Fibroblast of skin of right biceps (primary cell): ENCODE data around the gene AJAP1.
A peak's percentile ranks its signal among the peaks of the same experiment; 100 is the strongest.
"Not testable (repeated sequence)": the region's sequence is repeated elsewhere in the genome, so short reads cannot be mapped to it uniquely, and the experiment has no call there.

Experiments used
- DNase-seq: peaks from one replicate; pipeline ENCODE4 v3.0.0-alpha.2; 2013

The AJAP1 gene, protein sequence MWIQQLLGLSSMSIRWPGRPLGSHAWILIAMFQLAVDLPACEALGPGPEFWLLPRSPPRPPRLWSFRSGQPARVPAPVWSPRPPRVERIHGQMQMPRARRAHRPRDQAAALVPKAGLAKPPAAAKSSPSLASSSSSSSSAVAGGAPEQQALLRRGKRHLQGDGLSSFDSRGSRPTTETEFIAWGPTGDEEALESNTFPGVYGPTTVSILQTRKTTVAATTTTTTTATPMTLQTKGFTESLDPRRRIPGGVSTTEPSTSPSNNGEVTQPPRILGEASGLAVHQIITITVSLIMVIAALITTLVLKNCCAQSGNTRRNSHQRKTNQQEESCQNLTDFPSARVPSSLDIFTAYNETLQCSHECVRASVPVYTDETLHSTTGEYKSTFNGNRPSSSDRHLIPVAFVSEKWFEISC

DNA sequence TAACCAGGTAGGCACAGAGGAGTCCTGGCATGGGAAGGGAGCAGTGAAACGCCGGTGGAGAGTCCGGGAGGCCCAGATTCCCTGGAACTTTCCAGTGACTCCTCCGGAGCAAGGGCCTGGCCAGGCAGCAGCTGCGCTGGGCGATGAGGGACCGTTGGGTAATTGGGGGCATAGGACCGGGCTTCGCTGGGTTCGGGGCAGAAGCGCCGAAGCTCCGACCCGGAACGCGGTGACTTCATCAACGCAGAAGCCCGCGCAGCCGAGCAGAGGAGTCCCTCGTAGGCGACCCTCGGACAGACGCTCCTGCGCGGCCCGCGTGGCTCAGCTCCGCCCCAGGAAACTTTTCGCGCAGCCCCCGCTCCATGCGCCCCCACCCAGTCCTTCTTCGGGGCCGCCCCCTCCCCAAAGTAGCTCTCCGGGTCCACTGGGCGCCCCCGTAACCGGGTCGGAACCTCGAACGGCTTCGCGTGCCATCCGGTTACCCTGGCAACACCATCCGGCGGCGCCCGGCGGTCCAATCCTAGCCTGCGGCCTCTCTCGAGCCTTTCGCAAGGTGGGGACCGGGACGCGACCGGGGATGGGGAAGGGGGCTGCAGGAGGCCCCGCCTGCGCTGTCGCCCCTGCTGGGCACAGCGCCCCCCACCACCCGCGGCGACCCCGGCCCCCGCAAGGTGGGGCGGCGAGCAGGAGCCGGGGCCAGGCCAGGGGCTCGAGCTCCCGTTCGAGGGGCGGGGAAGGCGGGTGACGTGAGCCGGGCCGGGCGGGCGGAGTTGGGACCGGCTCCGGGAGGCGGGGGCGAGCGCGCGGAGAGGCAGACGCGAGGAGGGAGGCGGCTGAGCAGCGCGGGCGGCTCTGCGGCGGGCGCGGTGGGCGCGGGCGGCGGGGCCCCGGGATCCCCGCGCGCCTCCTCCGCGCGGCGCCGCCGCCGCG lies at the start of gene AJAP1:
AJAP1 (plus strand) TSS at position 814 of the 930 bp plus-strand sequence. CDS start 817 bp downstream, outside the sequence.
- peak; percentile 16 for DNase-seq

DNA sequence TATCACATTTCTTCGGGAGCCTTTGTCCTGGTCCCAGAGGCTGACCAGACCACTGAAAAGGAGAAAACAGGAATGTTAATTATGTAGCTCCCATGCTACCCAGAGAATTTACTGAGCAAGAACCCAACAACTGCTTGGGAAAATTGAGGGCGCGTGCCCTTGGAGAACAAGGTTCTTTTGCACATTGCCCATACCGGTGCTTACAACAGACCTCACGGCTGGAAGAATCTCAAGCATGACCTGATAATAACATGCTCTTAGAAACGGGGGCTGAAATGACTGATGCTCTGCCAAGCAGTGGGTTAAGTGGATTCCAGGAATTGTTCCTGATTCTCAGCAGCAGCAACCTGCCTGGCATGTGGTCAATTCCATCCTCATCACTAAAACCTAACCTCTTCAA lies 49.3 kb upstream of the AJAP1 start:
- no peak for DNase-seq

DNA sequence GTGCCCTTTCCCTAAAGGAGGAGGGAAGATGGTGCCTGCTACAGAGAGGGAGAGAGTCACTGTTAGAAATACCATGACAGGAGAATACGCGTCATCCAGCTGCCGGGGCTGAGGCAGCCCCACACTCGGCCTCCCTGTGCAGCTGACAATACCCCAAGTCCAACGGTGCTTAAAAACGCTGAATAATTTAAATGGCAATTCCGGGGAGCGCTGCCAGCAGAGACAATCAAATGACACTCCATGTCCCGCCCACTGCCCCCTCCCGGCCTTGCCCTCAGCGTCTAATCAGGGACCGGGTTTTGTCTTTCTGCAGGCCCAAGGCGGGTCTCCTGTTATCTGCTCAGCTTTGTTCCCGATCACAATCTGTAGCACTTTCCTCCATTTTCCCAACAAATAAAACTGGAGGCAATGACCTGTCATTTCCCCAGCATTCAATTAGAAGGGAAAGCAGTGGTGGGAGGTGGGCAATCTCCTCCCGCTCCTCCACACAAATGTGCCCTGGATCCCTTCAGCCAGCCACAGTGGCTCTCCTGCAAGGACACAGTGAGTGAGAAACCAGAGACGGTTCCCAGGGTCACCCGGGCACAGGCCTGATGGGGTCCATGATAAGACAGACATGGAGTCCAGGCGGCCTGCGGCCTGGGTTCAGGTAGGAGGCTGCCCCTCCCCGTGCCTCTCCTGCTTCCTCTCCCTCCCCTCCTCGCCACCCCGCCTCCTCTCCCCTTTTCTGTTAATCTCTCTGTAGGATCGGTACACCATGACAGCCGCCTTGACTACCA lies 42.7 kb upstream of the AJAP1 start:
- no peak for DNase-seq

GRCh38 chr1:4612991-4613390 lies 41.4 kb upstream of the AJAP1 start:
- no peak for DNase-seq

- no peak for DNase-seq
These were observed 40.6 kb upstream of the AJAP1 start for GRCh38 chr1:4613606-4614370.

DNA sequence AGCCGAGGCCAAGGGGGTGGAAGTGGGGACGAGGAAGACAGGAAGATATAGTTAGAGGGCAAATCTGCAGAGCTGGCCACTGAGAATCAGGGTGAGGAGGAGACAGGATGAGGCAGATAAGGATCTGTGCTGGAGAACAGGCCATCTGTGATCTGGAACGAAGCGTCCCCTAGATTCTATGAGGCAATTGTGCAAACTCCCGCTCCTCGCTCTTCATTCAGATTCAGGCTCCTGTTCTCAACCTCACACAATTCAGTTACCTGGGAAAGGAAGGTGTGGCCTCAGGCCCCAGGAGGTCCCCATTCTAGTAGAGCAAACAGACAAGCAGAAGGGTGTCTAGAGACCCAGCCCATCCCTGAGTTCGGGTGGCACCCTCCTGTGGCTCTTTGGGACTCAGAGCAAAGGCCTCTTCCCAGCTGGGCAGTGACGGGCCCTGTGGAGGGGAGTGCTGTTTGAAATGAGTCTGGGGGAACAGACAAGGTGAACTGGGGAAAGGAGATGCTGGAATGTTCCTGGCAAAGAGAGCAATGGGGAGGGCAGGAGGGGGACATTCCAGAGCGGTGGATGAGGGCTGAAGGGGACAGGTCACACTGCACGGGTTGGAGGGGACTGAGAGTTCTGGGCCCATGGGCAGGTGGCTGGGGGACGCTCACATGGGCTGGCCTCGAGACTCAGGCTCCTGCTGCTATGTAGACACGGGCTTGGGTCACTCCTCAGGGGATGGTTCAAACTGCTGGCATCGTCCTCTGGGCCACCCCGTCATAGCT lies 39.9 kb upstream of the AJAP1 start:
- DNase-seq, result no peak

GRCh38 chr1:4615138-4615470 lies 39.3 kb upstream of the AJAP1 start:
- no peak for DNase-seq

DNA sequence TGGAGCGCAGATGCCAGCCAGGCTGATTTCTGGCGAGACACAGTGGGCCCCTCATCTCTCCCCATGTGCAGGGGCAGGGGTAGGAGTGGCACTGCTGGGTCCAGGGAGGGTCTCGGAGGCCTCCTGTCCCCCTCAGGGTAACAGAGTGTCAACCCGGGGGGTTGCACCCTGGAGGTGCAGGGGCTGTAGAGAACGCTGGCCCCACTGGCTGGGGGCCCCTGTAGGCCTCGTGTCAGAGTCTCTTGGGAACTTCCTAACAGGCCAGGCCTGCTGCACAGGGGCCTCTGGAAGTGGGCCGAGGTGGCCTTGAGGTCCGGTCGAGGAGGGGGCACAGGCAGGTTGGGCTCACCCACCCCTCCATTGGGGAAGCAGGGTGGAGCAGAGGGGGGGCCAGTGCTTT lies 38.9 kb upstream of the AJAP1 start:
- no peak for DNase-seq

- no peak for DNase-seq
These were observed 37.5 kb upstream of the AJAP1 start for GRCh38 chr1:4616831-4617465.

- no peak for DNase-seq
These were observed 36.9 kb upstream of the AJAP1 start for GRCh38 chr1:4617506-4617905.

DNA sequence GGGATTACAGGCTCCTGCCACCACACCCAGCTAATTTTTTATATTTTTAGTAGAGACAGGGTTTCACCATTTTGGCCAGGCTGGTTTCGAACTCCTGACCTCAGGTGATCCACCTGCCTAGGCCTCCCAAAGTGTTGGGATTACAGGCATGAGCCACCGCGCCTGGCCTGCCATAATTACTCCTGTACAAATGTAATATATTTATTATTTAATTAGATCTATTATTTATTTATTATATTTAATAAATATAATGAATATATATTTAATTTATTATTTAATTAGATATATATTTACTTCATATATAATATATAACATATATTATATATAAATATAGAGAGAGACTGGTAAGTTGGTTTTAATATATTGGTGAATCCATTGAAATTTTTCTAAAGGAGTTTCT lies 35.6 kb upstream of the AJAP1 start:
- not testable (repeated sequence) for DNase-seq

DNA sequence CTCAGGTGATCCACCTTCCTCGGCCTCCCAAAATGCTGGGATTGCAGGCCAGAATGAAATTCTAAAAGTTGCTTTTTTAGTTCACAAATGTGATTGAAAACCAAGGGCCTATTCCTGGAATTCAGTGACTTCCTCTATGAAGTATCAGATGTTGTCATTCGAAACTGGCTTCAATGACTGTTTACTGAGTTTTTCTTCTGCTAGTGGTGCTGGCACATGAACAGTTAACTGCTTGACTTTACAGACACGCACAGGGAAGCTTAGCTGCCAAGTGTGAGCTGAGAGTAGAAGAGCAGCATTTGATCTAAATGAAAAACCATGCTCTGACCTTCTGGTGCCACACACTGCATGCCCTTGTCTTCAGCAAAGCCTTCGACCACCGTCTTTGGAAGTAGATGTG lies 32.8 kb upstream of the AJAP1 start:
- no peak for DNase-seq

DNA sequence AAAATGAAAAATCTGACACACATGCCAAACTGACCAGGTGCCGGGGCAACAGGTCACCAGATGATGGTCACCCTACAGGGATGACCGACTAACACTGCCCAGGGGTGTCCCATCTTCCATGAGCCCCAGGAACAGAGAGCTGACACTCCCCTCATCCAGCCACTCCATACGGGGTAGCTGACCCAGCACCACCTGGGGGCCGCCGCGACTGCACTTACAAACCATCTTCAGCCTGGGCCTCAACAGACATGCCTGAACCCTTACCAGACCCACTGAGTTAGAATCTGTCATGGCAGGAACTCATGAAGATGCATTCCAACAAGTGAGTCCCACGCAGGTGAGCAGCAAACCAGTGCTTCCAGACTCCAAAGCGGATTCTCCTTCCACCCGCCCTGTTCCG lies 31.6 kb upstream of the AJAP1 start:
- no peak for DNase-seq

DNA sequence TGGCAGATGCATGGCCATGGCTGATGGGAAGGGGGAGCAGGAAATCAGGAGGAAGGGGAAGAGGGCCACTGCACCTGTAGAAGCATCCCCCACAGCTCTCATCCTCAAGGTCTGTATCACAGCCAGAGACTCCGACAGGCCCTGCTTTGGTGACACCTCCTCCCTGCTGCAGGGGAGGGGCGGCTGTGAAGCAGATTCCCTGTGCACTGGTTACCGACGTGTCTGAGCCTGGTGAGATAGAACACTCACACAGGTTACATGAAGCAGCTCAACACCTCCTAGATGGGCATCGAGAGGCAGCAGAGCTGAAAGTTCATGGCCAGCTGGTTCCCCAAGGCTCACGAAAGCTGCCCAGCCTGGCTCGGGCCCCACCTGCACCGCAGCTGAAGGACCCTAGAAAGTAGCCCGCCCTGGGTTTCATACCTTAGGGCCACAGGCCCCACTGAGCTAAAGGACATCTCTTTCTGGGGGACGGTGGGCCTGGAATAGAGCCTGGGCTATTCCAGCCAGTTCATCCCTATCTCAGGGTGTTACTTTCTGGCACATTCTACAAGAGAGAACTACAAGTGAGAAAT lies 30.2 kb upstream of the AJAP1 start:
- no peak for DNase-seq

DNA sequence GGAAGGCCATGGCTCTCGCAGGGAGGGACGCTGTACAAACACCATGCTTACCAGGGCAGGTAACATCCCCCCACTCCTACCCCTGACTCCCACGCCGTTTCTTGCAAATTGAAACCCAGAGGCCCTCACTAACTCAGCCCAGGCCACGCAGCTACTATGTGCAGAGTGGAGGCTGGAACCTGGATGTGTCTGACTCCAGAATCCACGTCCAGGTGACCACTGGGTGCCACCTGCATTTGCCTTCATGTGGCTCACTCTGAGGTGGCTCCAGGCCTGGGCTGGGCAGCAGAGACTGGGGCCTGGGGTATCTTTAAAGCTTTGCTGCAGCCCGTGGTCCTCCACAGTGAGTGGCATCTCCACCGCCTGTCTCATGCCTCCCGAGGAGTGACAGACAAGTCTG lies 29.6 kb upstream of the AJAP1 start:
- no peak for DNase-seq

DNA sequence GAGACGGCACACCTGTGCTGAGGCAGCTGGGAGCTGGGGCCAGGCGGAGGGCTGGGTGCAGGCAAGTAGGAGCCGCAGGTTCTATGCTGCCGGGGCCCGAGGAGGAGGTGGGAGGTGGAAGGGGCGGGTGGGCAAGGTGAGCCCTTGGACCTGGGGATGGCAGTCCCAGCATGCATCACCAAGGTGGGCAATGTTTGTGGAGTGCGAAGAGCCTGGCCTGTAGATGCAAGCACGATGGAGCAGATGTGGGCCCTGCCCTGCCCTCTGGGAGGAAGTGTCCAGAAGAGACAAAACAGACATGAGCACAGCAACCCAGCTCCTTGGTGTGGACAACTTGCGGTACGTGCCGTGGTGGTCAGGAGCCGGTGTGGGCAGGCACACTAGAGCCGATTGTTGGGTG lies 28.3 kb upstream of the AJAP1 start:
- DNase-seq, result no peak

- DNase-seq, result no peak
These were observed 27.7 kb upstream of the AJAP1 start for GRCh38 chr1:4626560-4627319.

DNA sequence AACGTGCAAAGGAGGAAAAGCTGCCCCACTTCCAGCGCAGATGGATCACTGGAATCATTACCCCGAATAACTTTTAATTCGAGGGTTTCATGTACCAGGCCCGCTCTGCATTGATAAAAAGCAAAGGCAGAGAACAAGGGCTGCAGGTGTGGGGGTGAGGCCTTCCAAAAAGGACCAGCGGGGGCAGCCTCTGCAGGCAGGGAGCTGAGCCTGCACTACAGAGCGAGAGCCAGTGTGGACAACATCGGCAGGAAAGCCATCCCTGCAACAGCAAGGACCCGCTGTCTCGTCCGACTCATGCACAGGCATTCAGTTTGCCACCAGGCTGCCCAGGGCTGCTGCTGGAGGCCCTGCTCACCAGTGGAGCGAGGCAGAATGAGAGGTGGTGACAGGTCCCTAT lies 27.1 kb upstream of the AJAP1 start:
- no peak for DNase-seq

GRCh38 chr1:4628992-4629391 lies 25.4 kb upstream of the AJAP1 start:
- DNase-seq, result no peak

DNA sequence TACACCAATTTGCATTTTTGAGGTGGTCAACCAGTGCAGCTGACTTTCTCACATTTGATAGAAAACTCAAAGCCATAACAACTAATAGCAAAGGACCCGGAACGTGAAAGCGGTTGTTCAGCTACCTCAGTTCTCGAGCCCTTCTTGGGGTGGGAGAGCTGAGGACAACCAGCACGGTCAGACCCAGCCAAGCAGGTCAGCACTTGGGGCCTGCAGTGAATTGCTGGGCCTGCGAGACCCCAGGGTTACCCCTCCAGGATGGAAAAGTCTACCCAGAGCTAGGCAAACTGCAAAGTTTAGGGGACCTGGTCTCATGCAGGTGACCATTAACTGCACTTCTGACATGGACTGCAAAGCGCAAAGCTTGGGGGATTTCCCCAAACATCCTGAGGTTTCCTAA lies 23.8 kb upstream of the AJAP1 start:
- DNase-seq, result no peak
